SK-MEL-5 (cell line): Measurements from ENCODE around the gene SNRPB. TPM values are rescaled to one million over a fixed set of nuclear protein-coding genes. Genes with fewer than 3 reads are reported as not detected.
"Not testable (repeated sequence)": the region's sequence is repeated elsewhere in the genome, so short reads cannot be mapped to it uniquely, and the experiment has no call there.

ENCODE experiments used
- DNase-seq: peaks from one replicate; pipeline ENCODE4 v3.0.0-alpha.2; 2016; ENCODE audit warnings: low read depth, low spot score
- in situ Hi-C: cut with HindIII; loops from 2 replicates; pipeline ENCODE4 v1.10.0; 2016; ENCODE audit warnings: low sequenced_read_pairs, high pct_unique_total_duplicates, low pct_unique_long_range_greater_than_20kb
- polyA plus RNA-seq, 2 experiments: library from polyadenylated mRNA; depleted of rRNA; stranded (reverse); fragments of >200 nt; gene quantifications; 2 replicates each; pipeline ENCODE4 v1.2.3, GENCODE V29; 2015
- total RNA-seq: library from RNA; depleted of rRNA; stranded (reverse); fragments of >200 nt; shearing (Covaris generic); gene quantifications from 2 replicates; pipeline ENCODE4 v1.2.3, GENCODE V29; 2014; rRNA removed

Gene SNRPB
- 521 and 564 TPM in 2 replicates for total RNA-seq
- polyA plus RNA-seq (2015; cell fraction: cytosol; rRNA removed): 558 and 604 TPM in 2 replicates
- 151 and 153 TPM in 2 replicates for polyA plus RNA-seq (2015; cell fraction: nucleus; rRNA removed)

DNA sequence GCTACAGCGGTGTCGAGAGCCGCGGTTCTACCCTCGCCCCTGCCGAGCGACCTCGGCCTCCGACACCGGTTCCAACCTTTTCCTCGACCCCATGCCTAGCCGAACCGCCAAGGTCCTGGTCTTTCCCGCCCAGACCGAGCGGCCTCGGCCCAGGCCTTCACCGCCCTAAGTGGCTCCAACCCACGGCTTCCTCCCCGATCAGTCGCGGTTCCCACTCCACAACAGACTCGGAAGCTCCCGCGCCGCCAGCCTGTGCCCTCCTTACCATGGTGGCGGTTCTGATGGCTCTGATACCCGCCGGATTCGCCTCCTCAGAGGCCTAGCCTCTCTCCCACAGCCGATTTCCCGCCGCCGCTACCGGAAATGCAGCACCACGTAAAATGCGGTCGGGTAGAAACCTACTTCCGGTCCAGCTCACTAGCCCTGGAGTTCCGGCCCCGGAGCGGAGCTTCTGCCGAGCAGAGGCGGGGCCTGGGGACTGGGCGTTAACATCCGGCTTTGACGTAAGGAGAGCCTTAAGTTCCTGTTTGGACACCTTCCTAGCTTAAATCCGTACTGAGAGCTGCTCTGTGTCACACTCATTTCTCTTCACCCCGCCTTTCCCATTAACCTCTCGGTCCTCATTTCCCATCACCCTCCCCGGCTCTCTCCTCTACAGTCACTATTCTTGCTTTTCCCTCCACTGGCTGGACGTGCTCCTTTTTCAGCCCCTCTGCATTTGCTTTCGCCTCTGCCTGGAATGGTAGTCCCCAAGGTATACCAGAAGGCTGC, at the start of gene SNRPB:
SNRPB (minus strand) TSS at position 367 of the 771 bp plus-strand sequence; CDS start at position 268, 99 bp downstream.
- in situ Hi-C loops: no loop called here

DNA sequence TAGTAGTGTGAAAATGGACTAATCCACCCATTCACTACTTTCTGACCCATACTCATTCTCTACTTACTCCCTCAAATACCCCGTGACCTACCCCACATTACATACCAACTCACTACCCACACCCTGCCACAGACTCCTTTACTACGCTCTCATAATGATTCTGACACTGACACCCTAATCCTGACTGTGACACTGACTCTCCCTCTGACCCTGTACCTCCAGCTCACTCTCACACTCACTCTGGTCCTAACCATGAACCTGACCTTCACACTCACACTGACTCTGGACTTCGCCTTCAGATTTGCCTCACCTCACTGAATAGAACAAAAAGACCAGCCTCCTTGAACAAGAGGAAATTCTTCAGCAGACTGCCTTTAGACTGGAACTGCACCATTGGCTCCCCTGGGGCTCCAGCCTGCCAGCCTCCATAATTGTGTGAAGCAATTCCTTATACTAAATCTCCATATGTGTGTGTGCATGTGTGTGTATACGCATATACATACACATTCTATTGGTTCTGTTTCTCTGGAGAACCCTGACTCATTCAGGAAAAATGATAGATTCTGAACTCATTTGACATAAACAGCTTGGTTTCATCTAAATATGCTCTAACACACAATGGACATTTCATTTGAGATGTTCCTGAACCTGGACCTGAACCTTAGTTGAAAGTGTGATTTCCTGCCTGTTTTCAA, 48.7 kb upstream of the SNRPB start:
- in situ Hi-C loops: no loop called here
- no peak for DNase-seq

More for the DNA sequence above, at the start of gene SNRPB:
- DNase-seq: peak; percentile 99

DNA sequence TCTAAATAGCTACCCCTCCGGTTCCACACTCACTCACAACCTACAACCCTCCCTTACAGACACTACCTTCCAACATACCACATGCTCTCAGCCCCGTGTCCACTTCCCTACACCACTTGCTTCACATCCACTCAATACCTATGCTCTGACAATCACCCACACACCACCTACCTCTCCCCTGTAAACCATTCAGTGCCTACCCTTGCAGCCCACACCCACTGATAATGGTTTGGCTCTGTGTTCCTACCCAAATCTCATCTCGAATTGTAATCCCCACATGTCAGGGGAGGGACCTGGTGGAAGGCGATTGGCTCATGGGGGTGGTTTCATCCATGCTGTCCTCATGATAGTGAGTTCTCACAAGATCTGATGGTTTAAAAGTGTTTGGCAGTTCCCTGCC, 48.0 kb upstream of the SNRPB start:
- in situ Hi-C loops: no loop called here
- no peak for DNase-seq

DNA sequence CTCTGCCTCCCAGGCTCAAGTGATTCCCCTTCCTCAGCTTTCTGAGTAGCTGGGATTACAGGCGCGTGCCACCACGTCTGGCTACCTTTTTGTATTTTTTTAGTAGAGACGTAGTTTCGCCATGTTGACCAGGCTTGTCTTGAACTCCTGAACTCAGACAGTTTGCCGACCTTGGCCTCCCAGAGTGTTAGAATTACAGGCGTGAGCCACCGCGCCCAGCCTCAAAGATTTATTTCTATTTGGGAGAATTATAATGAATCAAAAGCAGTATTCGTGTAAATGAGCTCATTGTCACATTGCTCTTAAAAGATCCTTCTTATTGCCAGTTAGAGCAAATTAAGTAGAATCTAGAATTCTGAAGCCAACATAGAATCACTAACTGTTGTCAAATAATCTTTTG, 47.5 kb upstream of the SNRPB start:
- no peak for DNase-seq
- in situ Hi-C loops: no loop called here

DNA sequence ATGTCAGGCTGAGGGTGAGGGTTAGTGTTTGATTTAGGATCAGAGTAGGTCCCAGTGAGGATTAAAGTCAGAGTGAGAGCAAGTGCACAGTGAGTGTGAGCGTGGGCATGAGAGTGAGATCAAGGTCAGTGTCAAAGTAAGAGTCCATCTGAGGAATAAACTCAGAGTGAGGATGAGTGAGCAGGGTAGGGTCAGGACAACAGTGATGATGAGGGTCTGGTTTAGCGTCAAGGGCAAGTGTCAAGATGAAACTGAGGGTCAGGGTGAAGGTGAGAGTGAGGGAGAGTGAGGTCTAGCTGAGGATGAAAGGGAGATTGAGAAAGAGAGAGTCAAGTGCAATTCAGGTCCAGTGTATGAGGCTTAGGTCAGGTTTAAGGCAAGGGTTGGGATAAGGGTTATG, 45.8 kb upstream of the SNRPB start:
- DNase-seq: no peak
- in situ Hi-C loops: no loop called here

DNA sequence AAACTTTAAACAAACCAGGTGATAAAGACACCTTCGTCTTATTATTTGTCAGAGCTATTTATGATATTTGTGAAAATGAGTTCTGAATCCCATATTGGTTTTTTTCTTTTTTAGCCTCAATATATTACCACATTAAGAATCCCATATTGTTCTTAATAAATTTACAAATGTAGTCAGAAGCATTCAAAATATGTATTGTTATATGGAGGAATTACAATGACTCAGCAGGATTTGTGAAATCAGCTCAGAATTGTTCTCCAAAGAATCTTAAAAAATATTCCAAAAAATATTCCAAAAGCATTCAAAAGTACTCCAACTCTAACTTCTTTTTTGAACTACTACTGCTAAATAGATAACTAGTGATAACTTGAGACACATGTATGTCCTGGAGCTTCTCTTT, 44.6 kb upstream of the SNRPB start:
- no peak for DNase-seq
- in situ Hi-C loops: no loop called here

DNA sequence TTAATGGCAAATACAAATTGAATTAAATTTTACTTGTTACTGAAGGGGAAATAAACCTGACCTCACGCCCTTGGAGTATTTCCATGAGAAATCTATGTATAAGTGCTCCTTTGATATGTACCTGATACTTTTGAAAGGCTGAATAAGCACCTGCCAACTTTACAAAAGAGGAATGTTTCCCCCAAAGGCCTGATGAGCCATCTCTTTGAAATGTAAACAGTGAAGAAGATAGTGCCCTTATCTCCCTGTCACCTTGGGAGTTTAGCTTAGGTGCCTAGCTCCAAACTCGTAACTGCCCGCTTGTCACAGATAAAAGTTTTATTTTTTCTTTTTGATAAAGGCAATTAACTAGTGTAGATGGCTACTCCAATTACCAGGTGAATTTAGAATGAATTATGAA, 39.2 kb upstream of the SNRPB start:
- no peak for DNase-seq
- in situ Hi-C loops: no loop called here

DNA sequence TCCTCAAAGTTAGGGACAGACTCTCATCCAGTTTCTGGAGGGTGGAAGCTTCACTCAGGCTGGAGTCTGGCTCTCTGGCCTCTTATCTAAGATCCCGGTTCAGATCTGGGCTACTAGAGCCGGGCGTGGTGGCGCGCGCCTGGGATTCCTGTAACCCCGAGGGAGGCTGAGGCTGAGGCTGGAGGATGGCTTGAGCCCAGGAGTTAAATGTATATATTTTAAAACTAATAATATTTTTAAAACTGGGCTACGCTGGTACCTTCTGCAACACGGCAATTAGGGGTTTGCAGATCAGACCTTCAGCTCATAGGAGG, 38.8 kb upstream of the SNRPB start:
- no peak for DNase-seq
- in situ Hi-C loops: no loop called here

DNA sequence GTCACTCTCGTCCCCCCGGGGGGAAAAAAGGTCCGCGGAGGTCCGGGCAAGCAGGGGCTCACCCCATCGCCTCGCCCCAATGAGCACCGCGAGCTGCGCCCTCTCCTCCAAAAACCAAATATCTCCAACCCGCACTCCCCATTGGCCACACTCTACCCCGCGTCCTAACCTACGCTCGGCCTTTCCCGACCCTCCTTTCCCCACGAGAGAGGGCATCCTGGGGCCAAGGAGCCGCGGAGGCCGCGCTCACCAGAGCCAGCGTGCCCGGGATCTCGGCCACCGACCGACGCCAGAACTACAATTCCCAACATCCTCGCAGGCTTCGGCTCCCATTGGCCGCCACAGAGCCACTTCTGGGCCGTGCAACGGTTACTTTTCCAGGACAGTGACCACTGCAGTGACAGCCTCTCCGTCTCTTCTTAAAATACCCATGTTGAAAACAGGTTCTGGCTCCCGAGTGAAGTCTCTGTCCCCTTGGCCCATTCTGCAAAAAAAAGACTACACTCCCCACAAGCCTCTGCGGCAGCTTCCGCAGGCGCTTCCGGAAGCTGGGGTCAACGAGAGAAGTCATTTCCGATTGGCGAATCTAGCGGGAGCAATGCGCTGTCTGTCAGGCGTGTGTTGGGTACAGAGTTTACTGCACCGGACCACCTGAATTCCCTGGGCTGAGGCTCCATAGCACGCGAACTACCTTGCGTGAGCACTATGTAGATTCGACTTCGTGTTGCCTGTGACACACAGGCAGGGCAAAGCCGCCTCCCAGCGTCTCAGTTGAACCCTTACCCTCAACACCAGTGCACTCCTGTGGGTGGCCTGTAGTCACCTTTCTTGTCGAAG, 38.3 kb upstream of the SNRPB start, which contains the start of gene ZNF343:
ZNF343 (minus strand) TSS at position 285 of the 837 bp plus-strand sequence. CDS start 15,020 bp downstream, outside the sequence.
- peak; percentile 89 for DNase-seq
- in situ Hi-C loops: no loop called here

DNA sequence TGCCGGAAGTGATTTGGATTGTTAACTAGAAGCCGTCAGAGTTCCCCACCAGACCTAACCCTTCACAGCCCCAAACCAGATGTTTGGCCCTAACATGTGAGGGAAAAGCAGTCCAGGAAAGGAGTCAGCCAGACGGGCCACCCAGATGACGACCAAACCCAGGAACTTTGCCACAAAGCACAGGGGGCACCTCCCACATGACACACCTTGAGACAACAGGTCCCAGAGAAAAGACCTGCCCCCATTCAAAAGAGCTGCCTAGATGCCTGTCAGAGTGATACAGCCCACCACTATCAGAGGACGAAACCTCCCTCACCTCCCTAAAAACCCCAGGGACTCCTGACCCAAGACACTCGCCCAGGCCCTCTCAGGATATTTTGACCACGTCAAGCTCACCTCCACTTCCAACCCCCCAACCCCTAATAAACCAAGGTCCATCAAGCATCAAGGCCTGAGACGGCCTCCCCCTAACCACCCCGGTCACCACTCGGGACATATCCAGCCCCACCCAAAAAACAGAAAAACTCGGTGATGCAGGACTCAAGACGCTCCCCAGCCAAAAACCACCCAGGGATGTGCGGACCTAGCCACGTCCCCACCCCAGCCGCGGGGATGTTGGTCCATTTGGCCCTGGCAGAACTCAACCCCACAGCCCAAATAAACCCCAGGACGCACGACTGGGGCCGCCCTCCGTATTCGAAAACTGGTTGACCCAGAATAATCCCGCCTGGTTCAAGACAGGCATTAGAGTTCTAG, 37.5 kb upstream of the SNRPB start:
- no peak for DNase-seq
- in situ Hi-C loops: no loop called here

DNA sequence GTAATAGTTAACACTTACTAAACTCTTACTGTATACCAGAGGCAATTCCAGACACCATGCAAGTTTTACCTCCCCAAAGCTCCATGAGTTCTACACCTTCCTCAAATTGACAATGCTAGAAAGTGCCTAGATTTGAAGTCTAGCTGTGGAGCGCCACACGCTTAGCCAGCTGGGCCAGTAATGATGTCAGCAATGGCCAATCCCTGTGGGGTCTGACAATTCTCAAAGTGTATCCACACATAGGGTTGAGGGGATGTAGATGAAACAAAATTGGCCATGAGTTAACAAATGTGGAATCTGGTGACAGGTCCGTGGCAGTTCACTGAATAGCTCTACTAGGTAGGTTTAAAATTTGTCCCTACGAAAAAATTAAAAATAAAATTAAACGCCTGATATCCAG, 36.9 kb upstream of the SNRPB start:
- in situ Hi-C loops: no loop called here

DNA sequence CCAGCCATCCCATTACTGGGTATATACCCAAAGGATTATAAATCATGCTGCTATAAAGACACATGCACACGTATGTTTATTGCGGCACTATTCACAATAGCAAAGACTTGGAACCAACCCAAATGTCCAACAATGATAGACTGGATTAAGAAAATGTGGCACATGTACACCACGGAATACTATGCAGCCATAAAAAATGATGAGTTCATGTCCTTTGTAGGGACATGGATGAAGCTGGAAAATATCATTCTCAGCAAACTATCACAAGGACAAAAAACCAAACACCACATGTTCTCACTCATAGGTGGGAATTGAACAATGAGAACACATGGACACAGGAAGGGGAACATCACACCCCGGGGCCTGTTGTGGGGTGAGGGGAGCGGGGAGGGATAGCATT, 35.8 kb upstream of the SNRPB start:
- in situ Hi-C loops, DNase-seq: not testable (repeated sequence)

More for the DNA sequence above, 36.9 kb upstream of the SNRPB start:
- DNase-seq: no peak

DNA sequence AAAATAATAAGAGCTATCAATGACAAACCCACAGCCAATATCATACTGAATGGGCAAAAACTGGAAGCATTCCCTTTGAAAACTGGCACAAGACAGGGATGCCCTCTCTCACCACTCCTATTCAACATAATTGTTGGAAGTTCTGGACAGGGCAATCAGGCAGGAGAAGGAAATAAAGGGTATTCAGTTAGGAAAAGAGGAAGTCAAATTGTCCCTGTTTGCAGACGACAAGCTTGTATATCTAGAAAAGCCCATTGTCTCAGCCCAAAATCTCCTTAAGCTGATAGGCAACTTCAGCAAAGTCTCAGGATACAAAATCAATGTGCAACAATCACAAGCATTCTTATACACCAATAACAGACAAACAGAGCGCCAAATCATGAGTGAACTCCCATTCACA, 34.2 kb upstream of the SNRPB start:
- DNase-seq, in situ Hi-C loops: not testable (repeated sequence)

DNA sequence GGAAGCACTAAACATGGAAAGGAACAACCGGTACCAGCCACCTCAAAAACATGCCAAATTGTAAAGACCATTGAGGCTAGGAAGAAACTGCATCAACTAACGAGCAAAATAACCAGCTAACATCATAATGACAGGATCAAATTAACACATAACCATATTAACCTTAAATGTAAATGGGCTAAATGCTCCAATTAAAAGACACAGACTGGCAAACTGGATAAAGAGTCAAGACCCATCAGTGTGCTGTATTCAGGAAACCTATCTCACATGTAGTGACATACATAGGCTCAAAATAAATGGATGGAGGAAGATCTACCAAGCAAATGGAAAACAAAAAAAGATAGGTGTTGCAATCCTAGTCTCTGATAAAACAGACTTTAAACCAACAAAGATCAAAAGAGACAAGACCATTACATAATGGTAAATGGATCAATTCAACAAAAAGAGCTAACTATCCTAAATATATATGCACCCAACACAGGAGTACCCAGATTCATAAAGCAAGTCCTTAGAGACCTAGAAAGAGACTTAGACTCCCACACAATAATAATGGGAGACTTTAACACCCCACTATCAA, 32.3 kb upstream of the SNRPB start:
- DNase-seq, in situ Hi-C loops: not testable (repeated sequence)

DNA sequence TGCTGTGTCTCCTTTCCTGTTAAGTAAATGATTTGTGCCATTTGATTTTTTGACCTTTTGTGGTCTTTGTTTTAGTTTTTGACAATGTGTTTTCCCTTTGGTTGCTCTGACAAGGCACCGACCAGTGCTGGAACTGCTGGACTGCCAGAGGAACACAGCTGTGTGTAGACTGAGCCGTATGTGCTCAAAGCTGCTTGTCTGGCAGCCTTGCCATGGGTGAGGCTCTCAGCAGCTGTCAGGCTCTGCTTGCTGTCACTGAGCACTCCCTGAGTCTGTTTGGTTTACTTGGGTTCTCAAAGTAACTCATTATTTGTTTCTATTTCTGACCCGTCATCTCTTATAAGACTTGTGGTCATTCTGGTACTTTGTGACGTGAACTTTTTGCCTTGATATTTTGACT, 15.1 kb upstream of the SNRPB start:
- in situ Hi-C loops: no loop called here
- DNase-seq: no peak

DNA sequence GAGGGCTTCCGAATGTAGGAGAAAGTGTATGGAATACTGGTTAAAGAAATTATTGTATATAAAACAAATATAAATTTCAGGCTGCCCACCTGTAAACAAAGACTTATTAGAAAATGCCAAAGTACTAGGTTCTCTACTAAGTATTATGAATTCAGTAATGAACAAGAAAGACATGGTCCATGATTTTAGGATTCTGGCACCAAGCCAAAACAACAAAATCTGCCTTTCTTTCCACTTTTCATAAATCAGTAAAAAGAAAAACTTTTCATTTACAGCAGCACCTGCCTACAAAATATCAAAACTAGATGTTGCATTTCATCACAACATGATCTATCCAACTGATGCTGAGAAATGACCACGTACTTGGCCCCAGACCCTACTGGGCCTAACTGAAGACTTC, 14.5 kb upstream of the SNRPB start:
- in situ Hi-C loops: no loop called here
- DNase-seq: no peak

DNA sequence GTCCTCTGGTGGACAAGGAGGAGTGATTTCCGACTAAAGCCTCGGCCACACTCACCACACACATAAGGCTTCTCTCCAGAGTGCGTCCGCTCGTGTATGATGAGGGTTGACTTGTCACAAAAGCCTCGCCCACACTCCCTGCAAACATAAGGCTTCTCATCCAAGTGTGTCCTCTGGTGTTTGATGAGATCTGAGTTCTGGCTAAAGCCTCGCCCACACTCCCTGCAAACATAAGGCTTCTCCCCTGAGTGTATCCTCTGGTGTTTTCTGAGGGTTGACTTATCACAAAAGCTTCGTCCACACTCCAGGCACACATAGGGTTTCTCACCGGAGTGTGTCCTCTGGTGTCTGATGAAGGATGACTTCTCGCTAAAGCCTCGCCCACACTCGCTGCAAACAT, 12.9 kb upstream of the SNRPB start:
- no peak for DNase-seq
- in situ Hi-C loops: no loop called here
